Transverse colon (tissue), 4 donors: ENCODE results near the gene LIMCH1.

Source experiments
- CTCF ChIP-seq, 5 experiments: fragments of 200-600 bp in 3 of 5; fragments of 450-650 bp in 2 of 5; sonication (generic) in 3 of 5; IDR thresholded peaks; 1 replicate in 2 of 5; 2 replicates in 3 of 5; pipeline ENCODE4 v1.5.1; 2016 to 2017; ENCODE audit warnings: antibody characterized with exemption in 5 of 5, inconsistent platforms in 3 of 5, mild to moderate bottlenecking in 2 of 5, moderate library complexity in 1 of 5
- EP300 ChIP-seq: sonication (generic); formaldehyde crosslinking; IDR thresholded peaks from one replicate; pipeline ENCODE4 v1.6.1; 2017; ENCODE audit warnings: antibody characterized with exemption, low read depth
- POLR2A ChIP-seq: fragments of 450-650 bp; IDR thresholded peaks from one replicate; pipeline ENCODE4 v1.6.1; 2016; ENCODE audit warnings: antibody characterized with exemption, mild to moderate bottlenecking, moderate library complexity
- POLR2AphosphoS5 ChIP-seq, 3 donors: sonication (generic); formaldehyde crosslinking; IDR thresholded peaks; one replicate each; pipeline ENCODE4 v1.6.1; 2016; ENCODE audit warnings: antibody characterized with exemption in 3 of 3

- TF ChIP-seq POLR2A (no peak), CTCF (IDR thresholded peaks at IDR 0.05) (no peak), POLR2AphosphoS5 (IDR thresholded peaks at IDR 0.05) (no peak), EP300 (no peak)
These were observed 100.2 kb downstream of the LIMCH1 start for GRCh38 chr4:41638203-41638602.
